ENCODE measurements around the gene CSNK1A1. TPM values are rescaled to one million over a fixed set of nuclear protein-coding genes. Genes with fewer than 3 reads are reported as not detected.

Gene CSNK1A1
- total RNA-seq, 1 experiment from 2014 or later, result 287 TPM

- intact Hi-C loops (cut with micrococcal nuclease; ENCODE audit: unreplicated experiment), result no loop called here
- POLR2A ChIA-PET, result interaction anchor here (0.6 to 1.2 kb wide), 2 partner anchors 23 to 176 kb away, joined by 3 to 4 read pairs; partner anchors contain the start of gene CSNK1A1
- CTCF ChIA-PET, result no interaction called here
- in situ Hi-C loops (cut with HindIII; ENCODE audit: low pct_unique_long_range_greater_than_20kb, low sequenced_read_pairs), result no loop called here
- Histone ChIP-seq H3K9me3 (ENCODE audit: control insufficient read depth, insufficient read depth, low read depth, low read length) (no peaks in the 10 kb centered on the region), H3K4me3 (ENCODE audit: low read depth in 2 of 2, low read length in 2 of 2) (no peak overlapping the region), H3K27me3 (ENCODE audit: control insufficient read depth, insufficient read depth, low read length) (no peaks in the 10 kb centered on the region), H3K4me1 (ENCODE audit: control insufficient read depth, insufficient read depth, low read length) (peaks cover 42% of the 10 kb centered on the region), H3K36me3 (ENCODE audit: control insufficient read depth, insufficient read depth, low read length) (peaks cover 20% of the 10 kb centered on the region; the same call in 1 of the 2 replicates), H3K27ac (ENCODE audit: low read length) (no peak overlapping the region)
- peak; percentile 15; the same call in 1 of the 2 replicates for ATAC-seq
- TSS peak; percentile 2 for BruUV-seq (replicated peaks)
- no peak for DNase-seq (ENCODE audit: low read depth, low spot score)
- 0 out of 2 replicates have a peak, but pooled peaks have one; percentile 36 for TF ChIP-seq POLR2AphosphoS5 (IDR thresholded peaks at IDR 0.05; ENCODE audit: low read depth, low read length)
- no peak for TF ChIP-seq SIN3A (IDR thresholded peaks at IDR 0.05; ENCODE audit: borderline replicate concordance, insufficient read depth, low read depth, low read length)
Measured at GRCh38 chr5:149528281-149529060, 22.8 kb downstream of the CSNK1A1 start.

- peaks cover 42% of the 10 kb centered on the region for H3K4me1 ChIP-seq (ENCODE audit: control insufficient read depth, insufficient read depth, low read length)
- ChIA-PET CTCF (no interaction called here), POLR2A (interaction anchor here (0.5 kb wide), 1 partner anchor 37 kb away, joined by 9 read pairs; no protein-coding TSS in a partner anchor)
- H3K4me3 ChIP-seq (ENCODE audit: low read depth in 2 of 2, low read length in 2 of 2), result no peak overlapping the region
- no peaks in the 10 kb centered on the region for H3K9me3 ChIP-seq (ENCODE audit: control insufficient read depth, insufficient read depth, low read depth, low read length)
- no TSS peak for BruUV-seq (replicated peaks)
- H3K27me3 ChIP-seq (ENCODE audit: control insufficient read depth, insufficient read depth, low read length), result no peaks in the 10 kb centered on the region
- DNase-seq (ENCODE audit: low read depth, low spot score) (no peak), ATAC-seq (no peak)
- H3K36me3 ChIP-seq (ENCODE audit: control insufficient read depth, insufficient read depth, low read length), result peaks cover 20% of the 10 kb centered on the region; the same call in 1 of the 2 replicates
- intact Hi-C loops (cut with micrococcal nuclease; ENCODE audit: unreplicated experiment) (no loop called here), in situ Hi-C loops (cut with HindIII; ENCODE audit: low pct_unique_long_range_greater_than_20kb, low sequenced_read_pairs) (no loop called here)
- TF ChIP-seq REST (IDR thresholded peaks at IDR 0.05; ENCODE audit: insufficient read depth in 1 of 2, low read depth in 2 of 2, low read length in 1 of 2), result no peak
- no peak overlapping the region for H3K27ac ChIP-seq (ENCODE audit: low read length)
Measured at GRCh38 chr5:149526845-149527590, 24.2 kb downstream of the CSNK1A1 start.

- ChIA-PET CTCF (interaction anchor here (0.6 kb wide), 1 partner anchor 780 kb away, joined by 4 read pairs; no protein-coding TSS in a partner anchor), POLR2A (interaction anchor here (0.6 to 1.2 kb wide), 3 partner anchors 22 to 53 kb away, joined by 3 to 6 read pairs (median 3); no protein-coding TSS in a partner anchor)
- peaks cover 46% of the 10 kb centered on the region for H3K4me1 ChIP-seq (ENCODE audit: control insufficient read depth, insufficient read depth, low read length)
- H3K27me3 ChIP-seq (ENCODE audit: control insufficient read depth, insufficient read depth, low read length), result no peaks in the 10 kb centered on the region
- H3K36me3 ChIP-seq (ENCODE audit: control insufficient read depth, insufficient read depth, low read length), result peaks cover 24% of the 10 kb centered on the region
- in situ Hi-C loops (cut with HindIII; ENCODE audit: low pct_unique_long_range_greater_than_20kb, low sequenced_read_pairs) (no loop called here), intact Hi-C loops (cut with micrococcal nuclease; ENCODE audit: unreplicated experiment) (no loop called here)
- H3K27ac ChIP-seq (ENCODE audit: low read length), result no peak overlapping the region
- no peaks in the 10 kb centered on the region for H3K9me3 ChIP-seq (ENCODE audit: control insufficient read depth, insufficient read depth, low read depth, low read length)
- TF ChIP-seq REST (IDR thresholded peaks at IDR 0.05; ENCODE audit: insufficient read depth in 1 of 2, low read depth in 2 of 2, low read length in 1 of 2), result no peak
- TF ChIP-seq SIN3A (IDR thresholded peaks at IDR 0.05; ENCODE audit: borderline replicate concordance, insufficient read depth, low read depth, low read length), result no peak
- TF ChIP-seq CTCF (IDR thresholded peaks at IDR 0.05), result no peak
- no peak overlapping the region for H3K4me3 ChIP-seq (ENCODE audit: low read depth in 2 of 2, low read length in 2 of 2)
- DNase-seq (ENCODE audit: low read depth, low spot score) (no peak), ATAC-seq (peak; percentile 31; the same call in 1 of the 2 replicates)
- no TSS peak for BruUV-seq (replicated peaks)
Measured at GRCh38 chr5:149521739-149522685, 29.2 kb downstream of the CSNK1A1 start.

All from Panc1 (cell line).